ENCODE results near the gene EFCAB9.

EFCAB9 gene

DNA sequence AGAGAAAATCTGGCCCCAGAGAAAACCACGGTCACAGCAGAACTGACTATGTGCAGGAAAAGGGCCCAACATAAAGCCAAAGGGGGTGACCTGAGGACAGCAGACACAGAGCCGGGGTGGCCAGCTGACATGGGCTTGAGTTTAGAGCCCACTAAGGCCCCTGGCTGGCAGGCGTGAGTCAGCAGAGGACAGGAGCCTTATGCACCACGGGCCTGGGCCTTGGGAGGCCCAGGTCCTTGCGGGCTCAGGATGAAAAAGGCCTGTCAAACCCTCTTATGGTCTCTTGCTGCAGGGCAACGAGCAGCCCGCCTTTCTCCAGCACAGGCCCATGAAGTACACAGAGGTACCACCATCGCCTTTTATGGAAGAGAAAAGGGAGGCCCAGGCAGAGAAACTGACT lies 25.7 kb upstream of the EFCAB9 start:
- Histone ChIP-seq H3K4me3 (replicated peaks; ENCODE audit: insufficient read depth, low read length) (no peak overlapping the region), H3K27ac (replicated peaks) (no peak overlapping the region), H3K27me3 (ENCODE audit: insufficient read depth, poor library complexity, severe bottlenecking) (no peaks in the 10 kb centered on the region)
- TF ChIP-seq, protein P1, sequence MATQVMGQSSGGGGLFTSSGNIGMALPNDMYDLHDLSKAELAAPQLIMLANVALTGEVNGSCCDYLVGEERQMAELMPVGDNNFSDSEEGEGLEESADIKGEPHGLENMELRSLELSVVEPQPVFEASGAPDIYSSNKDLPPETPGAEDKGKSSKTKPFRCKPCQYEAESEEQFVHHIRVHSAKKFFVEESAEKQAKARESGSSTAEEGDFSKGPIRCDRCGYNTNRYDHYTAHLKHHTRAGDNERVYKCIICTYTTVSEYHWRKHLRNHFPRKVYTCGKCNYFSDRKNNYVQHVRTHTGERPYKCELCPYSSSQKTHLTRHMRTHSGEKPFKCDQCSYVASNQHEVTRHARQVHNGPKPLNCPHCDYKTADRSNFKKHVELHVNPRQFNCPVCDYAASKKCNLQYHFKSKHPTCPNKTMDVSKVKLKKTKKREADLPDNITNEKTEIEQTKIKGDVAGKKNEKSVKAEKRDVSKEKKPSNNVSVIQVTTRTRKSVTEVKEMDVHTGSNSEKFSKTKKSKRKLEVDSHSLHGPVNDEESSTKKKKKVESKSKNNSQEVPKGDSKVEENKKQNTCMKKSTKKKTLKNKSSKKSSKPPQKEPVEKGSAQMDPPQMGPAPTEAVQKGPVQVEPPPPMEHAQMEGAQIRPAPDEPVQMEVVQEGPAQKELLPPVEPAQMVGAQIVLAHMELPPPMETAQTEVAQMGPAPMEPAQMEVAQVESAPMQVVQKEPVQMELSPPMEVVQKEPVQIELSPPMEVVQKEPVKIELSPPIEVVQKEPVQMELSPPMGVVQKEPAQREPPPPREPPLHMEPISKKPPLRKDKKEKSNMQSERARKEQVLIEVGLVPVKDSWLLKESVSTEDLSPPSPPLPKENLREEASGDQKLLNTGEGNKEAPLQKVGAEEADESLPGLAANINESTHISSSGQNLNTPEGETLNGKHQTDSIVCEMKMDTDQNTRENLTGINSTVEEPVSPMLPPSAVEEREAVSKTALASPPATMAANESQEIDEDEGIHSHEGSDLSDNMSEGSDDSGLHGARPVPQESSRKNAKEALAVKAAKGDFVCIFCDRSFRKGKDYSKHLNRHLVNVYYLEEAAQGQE (IDR thresholded peaks at IDR 0.05; ENCODE audit: insufficient replicate concordance, low read depth), result no peak
- TF ChIP-seq, protein P2, sequence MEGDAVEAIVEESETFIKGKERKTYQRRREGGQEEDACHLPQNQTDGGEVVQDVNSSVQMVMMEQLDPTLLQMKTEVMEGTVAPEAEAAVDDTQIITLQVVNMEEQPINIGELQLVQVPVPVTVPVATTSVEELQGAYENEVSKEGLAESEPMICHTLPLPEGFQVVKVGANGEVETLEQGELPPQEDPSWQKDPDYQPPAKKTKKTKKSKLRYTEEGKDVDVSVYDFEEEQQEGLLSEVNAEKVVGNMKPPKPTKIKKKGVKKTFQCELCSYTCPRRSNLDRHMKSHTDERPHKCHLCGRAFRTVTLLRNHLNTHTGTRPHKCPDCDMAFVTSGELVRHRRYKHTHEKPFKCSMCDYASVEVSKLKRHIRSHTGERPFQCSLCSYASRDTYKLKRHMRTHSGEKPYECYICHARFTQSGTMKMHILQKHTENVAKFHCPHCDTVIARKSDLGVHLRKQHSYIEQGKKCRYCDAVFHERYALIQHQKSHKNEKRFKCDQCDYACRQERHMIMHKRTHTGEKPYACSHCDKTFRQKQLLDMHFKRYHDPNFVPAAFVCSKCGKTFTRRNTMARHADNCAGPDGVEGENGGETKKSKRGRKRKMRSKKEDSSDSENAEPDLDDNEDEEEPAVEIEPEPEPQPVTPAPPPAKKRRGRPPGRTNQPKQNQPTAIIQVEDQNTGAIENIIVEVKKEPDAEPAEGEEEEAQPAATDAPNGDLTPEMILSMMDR (IDR thresholded peaks at IDR 0.05; ENCODE audit: insufficient read depth, low read length), result no peak
- TF ChIP-seq POLR2AphosphoS5 (IDR thresholded peaks at IDR 0.05; ENCODE audit: low read depth), result no peak
- TF ChIP-seq GABPA (IDR thresholded peaks at IDR 0.05; ENCODE audit: low read depth), result no peak
- TF ChIP-seq SPI1 (IDR thresholded peaks at IDR 0.05; ENCODE audit: borderline replicate concordance, low read depth), result no peak
- no peak for DNase-seq (ENCODE audit: low read depth in 1 of 2, low spot score in 1 of 2)

DNA sequence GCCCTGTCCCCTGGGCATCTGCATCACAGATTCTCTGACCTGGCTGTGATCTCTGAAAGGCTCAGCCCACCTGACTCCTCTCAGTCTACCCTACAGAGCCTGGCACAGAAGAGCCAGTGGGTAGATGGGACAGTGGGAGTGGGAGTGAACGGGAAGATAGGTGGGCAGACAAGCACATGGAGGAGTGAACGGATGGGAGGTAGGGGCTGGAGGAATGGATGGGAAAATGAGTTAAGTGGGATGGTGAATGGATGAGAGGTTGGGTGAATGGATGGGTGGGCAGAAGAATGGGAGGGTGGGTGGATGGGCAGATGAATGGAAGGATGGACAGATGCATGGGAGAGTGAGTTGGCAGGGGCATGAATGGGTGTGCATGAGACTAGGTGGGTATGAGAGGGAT lies 24.8 kb upstream of the EFCAB9 start:
- Histone ChIP-seq H3K27me3 (ENCODE audit: insufficient read depth, poor library complexity, severe bottlenecking) (no peaks in the 10 kb centered on the region), H3K4me3 (replicated peaks; ENCODE audit: insufficient read depth, low read length) (no peak overlapping the region), H3K27ac (replicated peaks) (no peak overlapping the region)
- DNase-seq (ENCODE audit: low read depth in 1 of 2, low spot score in 1 of 2), result no peak
- TF ChIP-seq, protein P2 (IDR thresholded peaks at IDR 0.05; ENCODE audit: insufficient read depth, low read length), result no peak
- TF ChIP-seq, protein P1 (IDR thresholded peaks at IDR 0.05; ENCODE audit: insufficient replicate concordance, low read depth), result no peak
- TF ChIP-seq SPI1 (IDR thresholded peaks at IDR 0.05; ENCODE audit: borderline replicate concordance, low read depth), result no peak

GRCh38 chr5:172170251-172170701 lies 23.7 kb upstream of the EFCAB9 start:
- no peak for DNase-seq (ENCODE audit: low read depth in 1 of 2, low spot score in 1 of 2)
- no peak overlapping the region for H3K4me3 ChIP-seq (replicated peaks; ENCODE audit: insufficient read depth, low read length)
- TF ChIP-seq POLR2AphosphoS5 (IDR thresholded peaks at IDR 0.05; ENCODE audit: low read depth), result no peak
- no peak for TF ChIP-seq SPI1 (IDR thresholded peaks at IDR 0.05; ENCODE audit: borderline replicate concordance, low read depth)
- TF ChIP-seq, protein P1 (IDR thresholded peaks at IDR 0.05; ENCODE audit: insufficient replicate concordance, low read depth), result no peak
- no peak for TF ChIP-seq GABPA (IDR thresholded peaks at IDR 0.05; ENCODE audit: low read depth)
- TF ChIP-seq, protein P2 (IDR thresholded peaks at IDR 0.05; ENCODE audit: insufficient read depth, low read length), result no peak
- no peak overlapping the region for H3K27ac ChIP-seq (replicated peaks)
- no peaks in the 10 kb centered on the region for H3K27me3 ChIP-seq (ENCODE audit: insufficient read depth, poor library complexity, severe bottlenecking)

All from HL-60 (cell line).